GM21619 (cell line): ENCODE measurements around the gene ZFTA.
"Not testable (repeated sequence)": the region's sequence is repeated elsewhere in the genome, so short reads cannot be mapped to it uniquely, and the experiment has no call there.

Experiments used
- ATAC-seq: cut with Tn5 transposase; IDR thresholded peaks from one replicate; pipeline ENCODE4 v1.9.1; 2021; ENCODE audit not compliant: unreplicated experiment

ZFTA gene

DNA sequence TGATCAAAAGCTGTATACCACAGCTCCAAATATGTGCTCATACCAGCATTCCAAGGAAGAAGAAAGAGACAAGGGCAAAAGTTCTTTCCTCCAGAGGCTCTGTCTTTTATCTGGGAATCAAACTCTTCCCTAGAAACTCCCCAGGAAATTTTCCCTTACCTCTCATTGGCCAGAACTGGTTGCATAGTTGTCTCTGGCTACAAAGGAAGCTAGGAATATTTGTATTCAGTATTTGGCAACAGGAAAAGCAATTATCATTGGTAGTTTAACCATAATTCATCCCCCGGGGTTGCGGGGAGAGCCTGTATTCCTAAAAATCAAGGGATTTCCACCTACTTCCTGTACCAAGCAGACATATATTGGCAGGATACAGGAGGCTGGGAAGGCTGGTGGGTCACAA, 10.5 kb upstream of the ZFTA start:
- ATAC-seq, result no peak

DNA sequence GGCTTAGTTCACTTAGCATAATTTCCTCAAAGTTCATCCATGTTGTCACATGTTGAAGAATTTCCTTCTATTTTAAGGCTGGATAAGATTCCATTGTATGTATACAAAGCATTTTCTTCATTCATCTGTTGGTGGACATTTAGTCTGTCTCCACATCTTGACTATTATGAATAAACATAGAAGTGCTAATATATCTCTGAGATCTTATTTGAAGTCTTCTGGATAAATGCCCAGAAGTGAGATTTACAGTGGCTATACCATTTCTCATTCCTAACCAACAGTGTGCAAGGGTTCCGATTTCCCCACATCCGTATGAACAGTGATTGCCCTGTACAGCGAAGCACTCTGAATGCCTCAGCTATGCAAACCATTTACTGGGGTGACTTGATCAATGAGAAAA, 6.6 kb upstream of the ZFTA start:
- ATAC-seq, result no peak

DNA sequence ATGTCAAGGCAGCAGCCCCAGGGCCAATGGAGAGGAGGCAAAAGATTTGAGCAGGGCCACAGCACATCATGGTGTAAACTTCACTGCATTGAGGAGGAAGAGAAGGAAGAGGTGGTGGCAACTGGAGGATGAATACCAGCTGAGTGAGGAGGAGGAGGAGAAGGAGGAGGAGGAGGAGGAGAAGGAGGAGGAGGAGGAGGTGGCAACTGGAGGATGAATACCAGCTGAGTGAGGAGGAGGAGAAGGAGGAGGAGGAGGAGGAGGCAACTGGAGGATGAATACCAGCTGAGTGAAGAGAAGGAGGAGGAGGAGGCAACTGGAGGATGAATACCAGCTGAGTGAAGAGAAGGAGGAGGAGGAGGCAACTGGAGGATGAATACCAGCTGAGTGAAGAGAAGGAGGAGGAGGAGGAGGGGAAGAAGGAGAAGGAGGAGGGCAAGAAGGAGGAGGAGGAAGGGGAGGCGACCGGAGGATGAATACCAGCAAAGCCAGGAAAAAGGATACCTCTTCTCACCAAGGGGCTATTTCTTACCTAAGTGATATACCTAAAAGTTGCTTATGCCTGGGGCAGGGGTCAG, 3.3 kb upstream of the ZFTA start:
- not testable (repeated sequence) for ATAC-seq

DNA sequence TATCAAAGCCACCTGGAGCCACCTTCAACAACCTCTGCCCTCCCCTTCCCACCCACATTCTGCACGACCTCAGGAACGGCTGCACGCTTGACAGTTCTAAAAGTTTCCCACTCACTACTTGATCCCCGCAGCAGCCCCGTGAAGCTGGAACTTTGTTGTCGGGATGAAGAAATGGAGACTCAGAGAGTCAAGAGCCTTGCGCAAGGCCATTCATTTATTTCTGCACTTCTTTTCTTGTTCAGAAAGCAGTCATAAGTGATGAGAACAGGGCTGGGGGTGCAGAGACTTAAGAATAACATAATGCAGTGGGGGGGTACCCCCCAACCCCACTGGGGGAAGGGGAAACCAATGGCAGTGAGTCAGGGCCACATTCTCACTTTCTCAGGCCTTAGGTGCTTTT, 2.2 kb upstream of the ZFTA start:
- ATAC-seq, result no peak

DNA sequence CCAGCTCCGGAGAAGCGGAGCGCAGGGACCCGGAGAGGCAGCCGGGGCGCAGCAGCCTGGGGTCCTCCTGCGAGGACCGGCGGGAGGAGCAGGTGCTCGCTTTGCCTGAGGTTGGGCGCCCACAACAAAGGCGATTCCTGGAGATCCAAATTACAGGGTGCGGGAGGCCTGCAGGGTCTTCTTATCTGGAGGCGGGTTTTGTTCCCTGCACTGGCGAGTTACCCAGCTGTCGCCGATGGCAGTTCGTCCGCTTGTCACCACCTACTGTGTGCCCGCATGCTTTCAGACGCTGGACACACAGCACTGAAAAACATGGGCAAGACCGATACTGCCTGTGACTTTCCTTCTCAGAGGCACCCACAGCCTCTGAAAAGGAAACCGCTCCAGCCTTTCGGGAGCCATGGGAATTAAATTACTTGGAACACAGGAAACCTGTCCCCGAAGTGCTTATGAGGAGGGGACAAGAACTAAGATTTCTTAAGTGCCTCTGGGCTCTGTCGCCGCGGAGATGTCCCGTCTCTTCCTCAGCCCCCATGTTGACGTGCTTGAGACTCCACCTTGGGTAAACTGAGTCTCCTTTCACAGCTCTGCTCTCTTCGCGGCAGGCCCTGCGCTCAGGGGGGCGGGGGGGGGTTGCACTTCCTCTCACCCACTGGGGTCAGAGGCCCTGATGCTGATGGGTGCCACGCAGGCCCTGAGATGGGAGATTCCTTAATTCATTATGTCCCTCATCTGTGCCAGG, 1.3 kb upstream of the ZFTA start:
- no peak for ATAC-seq

DNA sequence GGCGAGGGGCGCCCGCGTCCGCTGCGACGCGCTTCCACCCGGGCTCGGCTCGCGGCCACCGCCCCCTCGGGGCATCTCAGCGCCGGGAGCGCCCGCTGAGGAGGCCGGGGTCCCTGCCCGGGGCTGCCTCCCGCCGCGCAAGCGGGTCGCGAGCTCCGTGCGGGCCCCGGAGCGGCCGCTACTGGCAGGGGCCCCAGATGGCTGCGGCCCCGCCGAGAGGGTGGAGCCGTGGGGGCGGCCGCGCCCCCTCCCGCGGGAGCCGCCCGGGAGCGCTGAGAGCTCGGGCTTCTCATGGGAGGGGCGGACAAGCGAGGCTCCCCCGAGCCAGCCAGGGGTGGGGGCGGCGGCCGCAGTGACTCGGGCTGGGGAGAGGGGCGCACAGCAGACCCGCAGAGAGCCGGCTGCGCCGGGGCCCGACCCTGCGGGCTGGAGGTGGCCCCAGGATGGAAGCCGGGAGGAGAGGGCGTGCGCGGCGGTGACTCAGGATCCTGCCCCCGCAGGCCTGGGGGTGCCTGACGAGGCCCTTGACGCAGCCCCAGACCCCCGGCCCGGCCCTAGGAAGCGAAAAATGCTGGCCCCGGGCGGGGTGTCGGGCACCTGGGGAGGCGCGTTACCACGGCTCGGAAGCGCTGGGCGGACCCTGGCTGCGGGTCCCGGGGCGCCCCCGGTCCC, 603 bp upstream of the ZFTA start:
- ATAC-seq, result peak; percentile 35

DNA sequence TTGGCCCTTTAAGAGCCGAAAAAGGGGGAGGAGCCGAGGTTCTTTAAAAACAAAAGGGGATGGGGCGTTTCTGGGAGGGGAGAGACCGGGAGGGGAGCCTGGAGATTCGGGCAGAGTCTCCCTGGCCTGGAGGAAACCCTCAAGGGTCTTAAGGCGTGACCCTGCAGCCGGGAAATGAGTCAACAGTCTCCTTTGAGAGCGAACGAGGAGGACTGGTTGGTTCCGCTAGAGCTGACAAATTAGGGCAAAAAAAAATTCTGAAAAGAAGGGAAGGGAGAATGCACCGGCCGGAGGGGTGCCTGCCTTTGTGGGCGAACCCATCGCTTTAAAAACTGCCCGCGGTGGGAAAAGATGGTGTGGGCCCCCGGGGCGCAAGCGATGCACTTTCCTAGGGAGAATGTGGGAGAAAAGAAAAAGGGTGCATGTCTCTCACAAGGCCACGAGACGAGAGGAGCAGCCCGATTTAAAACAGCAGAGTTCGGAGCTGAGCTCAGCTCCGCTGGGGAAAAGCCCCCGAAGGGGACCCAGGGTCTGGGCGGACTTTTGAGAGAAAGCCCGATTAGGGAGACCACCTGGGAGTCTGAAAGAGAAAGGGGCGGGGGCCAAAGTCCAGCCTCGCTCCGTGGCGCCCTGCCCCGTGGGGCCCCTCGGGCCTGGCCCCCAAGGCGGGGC, 874 bp downstream of the ZFTA start:
- no peak for ATAC-seq

DNA sequence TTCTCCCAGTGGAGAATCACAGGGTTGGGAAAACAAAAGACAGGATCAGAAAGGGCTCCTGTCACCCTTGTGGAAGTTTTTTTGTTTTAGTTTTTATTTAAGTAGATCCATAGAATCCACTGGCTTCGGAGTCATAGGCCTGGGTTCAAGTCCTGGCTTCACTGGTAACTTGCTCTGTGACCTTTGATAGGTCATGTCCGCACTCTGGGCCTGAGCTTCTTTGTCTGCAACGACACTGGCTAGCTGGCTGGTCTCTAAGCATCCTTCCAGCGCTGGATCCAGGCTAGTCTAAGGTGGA, 1.4 kb downstream of the ZFTA start:
- no peak for ATAC-seq

DNA sequence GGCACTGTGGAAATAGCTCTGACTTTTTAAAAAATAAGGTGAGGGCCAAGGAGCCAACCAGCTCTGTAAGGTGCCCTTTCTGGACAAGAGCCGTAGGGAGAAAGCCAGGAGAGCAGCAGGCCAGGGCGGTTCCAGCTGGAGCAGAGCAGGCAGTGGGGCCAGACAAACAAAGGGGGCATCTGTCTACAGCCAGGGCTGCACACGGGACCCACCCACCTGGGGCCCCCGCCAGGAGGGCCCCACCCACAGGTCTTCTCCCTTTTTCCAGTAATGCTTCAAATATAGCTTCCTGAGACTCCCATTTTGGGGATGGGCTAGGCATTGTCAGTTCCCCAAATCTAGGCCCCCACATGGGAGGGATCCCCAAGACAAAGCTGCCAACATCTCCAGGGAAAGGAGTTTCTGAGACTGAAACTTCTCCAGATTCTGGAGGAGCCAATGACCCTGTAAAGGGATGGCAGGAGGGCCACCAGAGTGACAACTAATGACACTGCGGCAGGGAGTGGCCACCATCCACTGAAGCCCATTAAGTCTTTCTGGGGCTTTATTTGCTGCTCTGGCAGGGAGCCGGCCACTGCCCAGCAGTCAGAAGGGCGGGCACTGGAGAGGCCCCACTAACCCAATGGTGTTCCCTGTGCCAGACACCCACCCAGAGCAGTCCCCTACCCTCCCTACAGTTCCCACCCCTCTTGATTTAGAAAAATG, 1.9 kb downstream of the ZFTA start:
- ATAC-seq, result no peak

DNA sequence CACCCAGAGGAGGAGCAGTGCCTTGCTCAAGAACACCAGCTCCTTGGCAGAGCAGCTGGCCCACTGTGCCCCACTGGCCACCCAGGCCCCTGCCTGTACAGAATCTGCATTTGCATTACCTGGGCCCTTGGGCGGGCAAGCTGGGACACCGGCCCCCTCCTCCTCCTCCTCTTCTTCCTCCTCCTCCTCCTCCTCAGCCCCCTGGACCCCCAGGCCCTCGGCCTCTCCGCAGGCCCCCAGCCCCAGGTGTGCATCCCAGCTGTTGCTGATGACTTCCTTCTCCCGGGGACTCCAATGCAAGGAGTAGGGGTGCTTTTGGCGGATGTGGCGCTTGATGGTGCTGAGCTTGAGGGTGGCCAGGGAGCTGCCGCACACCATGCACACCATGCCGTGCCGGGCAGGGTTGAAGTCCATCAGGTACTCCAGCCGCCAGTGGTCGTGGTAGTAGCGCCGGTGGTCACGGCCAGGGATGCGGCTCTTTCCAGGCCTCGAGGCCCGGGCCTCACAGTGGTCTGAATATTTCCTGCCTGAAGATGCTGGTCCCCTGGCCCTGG, 2.8 kb downstream of the ZFTA start:
- no peak for ATAC-seq

DNA sequence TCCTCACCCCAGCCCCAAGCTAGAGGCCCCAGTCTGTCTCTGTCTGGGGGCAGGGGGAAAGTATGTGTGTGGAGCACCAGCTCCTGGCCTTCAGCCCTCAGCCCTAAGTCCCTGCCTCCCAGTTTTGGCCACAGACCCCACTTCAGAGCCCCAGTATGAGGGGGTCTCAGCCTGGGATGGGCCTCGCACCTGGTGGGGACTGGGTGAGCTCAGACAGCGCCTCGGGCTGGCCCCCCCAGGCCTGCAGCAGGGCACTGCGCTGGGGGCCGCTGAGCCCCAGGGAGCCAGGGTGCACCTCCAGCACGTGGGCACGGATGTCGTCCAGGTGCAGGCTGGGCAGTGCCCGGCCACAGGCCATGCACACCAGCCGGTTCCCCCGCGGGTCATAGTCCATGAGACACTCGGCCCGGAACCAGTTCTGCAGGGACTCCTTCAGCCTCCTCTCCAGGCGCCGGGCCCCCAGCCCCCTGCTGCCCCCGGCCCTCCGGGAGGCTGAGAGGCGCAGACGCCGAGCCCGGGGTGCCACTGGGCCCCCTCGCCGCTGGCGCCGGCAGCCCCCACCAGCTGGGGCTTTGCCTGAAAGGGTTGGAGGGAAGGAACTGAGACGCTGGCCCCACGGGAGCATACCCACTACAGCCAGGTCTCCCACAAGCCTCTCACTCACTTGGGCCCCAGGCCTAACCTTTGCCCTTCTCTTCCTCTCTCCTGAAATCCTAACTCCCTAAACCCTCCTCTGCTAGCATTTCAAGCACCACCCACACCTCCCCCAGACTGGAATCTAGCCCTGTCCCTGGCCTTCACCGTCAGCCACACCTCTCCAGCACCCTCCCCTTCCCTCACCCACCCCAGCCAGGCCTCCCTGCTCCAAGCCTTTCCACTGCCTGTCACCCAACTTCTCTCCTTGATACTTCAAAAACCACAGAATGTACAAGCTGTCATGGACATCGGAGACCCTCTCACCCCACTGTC, 3.6 kb downstream of the ZFTA start:
- ATAC-seq, result no peak

DNA sequence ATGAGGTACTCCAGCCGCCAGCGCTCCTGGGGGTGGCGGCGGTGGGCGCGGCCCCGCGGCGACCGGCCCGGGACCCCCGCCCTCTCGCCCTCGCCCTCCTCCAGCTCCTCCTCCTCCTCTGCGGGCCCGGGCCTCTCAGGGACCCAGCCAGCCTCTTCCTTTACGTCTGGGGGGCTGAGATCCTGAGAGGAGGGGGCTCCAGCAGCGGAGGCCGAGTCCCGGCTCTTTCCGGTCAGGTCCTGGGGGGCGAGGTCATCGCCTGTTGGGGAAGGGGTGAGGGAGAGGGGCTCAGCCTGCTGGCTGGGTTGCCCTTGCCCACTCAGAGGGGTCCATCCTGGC, 4.3 kb downstream of the ZFTA start:
- ATAC-seq, result no peak

DNA sequence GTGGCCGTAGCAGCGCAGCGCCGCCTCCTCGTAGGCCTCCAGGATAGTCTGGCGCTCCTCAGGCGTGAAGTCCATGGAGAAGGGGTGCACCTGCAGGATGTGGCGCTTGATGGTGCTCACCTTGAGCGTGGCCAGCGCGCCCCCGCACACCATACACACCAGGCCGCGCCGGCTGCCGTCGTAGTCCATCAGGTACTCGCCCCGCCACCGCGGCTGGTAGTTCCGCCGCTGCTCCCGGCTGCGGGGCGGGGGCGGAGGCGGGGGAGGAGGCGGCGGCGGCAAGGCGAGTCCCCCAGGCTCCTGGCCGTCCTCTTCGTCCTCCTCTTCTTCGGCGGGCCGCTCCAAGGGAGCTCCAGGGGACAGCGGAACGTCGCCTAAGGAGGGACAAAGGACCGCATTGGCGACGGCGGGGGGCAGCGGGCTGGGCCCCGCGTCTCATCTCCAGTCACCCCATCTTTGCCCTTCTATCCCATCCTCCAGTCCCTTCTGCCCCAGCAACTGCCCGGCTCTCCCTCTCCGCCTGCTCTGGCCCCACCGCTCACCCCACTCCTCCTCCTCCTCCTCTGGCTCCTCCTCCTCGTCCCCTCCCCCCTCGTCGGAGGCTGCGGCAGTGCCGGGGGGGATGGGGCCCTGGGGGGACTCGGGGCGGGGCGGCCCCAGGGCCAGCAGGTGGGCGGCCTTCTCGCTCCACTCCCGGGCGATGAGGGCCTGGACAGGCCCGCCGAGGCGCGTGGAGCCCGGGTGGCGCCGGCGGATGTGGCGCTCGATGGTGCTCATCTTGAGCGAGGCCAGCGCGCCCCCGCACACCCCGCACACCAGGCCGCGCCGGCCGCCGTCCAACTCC, 4.9 kb downstream of the ZFTA start:
- ATAC-seq, result no peak

DNA sequence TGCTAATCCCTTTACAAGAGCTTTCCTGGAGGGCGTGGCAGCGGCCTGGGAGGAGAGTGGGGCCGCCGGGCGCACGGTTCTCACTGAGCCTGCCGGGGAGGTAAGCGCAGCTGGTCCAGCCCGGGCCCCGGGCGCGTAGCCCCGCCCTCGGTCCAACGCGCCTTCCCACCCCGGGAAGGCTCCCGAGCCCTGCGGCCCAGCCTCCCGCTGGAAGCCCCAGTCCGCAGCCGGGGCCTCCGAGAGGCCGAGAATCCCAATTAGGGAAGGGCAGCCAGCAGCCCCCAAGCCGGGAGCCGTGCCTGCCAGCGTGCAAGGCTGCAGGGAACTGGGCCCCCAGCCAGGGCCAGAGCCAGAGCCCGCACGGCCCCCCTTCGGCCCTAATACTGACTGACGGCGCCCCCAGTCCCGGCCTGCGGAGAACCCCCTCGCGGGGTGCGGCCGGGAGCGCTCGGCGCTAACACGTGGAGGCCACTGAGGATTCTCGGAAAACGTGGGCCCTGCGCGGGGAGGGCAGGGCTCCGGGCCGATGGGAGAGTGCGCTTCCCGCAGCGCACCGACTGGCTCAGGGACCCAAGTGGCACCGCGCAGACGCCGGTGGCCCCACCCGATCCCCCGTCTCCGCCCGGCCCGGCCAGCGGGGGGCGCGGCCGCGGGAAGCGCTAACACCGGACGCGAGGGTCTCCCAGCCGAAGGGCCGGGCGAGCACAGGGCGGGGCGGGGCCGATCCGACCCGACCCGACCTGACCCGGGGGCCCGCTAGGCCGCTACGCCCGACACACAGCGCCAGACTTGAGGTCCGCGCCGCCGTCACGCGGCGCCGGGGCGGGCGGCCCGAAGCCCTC, 5.7 kb downstream of the ZFTA start:
- ATAC-seq, result no peak

DNA sequence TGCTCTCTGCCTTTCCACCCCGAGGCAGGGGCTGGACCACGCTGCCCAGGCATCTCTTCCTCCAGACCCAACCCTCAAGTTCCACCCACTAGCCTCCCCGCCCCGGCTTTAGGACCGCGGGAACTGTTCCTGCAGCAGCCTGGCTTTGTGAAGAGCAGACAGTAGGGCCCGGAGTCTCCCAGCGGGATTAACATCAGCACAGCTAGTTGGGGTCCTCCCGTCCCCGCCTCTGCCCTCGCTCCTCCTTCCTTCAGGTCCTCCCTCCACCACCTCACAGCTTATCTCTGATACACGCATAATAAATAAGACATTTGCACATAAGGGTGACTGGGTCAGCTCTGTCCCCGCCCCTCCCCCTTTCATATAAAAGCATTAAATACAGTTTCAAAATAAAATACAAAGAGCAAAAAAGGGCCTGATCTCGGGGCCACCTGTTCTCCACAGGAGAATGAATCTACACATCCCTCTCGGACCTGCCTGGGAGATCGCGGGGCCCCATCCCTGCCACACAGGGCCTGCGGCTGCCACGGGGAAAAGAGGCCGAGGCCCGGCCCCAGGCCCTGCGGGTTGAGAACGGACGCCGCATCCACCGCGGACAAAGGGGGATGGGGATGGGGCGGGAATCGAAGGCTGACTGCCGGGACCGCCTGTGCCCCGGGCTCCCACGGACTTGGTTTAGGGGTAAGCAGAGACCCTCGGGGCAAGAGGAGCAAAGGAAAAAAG, 6.5 kb downstream of the ZFTA start:
- no peak for ATAC-seq

DNA sequence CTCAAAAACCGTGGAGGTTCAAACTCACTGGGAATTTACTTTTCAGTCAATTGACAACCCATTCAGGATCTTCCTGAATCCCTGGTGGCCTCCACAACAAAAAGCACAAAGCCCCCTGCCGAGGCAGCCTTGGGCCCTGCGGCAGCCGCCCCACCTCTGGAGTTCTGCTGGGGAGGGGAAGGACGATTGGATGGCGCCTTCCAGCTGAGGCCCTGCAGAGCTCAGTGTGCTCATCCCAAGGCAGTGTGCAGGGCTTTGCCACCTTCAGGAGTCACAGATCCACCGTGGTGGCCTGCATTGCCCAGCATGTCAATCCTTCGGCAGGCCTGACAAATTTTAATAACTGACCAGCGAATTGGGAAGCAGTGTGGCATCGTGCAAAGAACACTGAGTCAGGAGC, 7.4 kb downstream of the ZFTA start:
- ATAC-seq, result no peak

DNA sequence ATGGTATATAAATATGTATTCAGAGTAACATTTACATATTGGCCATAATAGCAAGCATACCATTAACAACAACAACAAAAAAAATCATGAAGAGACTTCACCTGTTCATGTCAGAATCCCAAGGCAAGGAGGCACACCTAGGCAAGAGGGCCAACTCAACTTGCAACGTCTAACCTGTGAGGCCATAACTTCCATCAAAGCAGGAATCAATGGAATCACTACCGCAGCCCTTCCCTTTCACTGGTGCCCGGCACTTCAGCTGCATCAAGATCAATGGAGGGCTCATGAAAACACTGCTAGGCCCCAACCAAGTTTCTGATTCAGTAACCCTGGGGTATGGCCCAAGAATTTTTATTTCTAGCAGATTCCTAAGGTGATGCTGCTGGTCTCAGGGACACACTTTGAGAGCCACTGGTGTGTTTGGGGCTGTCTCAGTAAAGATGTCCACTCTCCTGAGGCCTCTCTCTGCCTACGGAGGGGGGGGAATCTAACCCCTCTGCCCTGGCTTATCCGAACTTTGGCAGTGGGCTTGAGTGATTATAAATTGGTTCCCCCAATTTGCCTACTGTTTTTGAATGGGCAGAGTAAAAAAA, 8.0 kb downstream of the ZFTA start:
- no peak for ATAC-seq
